Skeletal muscle cell (primary cell): ENCODE measurements around the gene ID2.

ENCODE experiments used
- DNase-seq: peaks from one replicate; pipeline ENCODE4 v3.0.0-alpha.2; 2010; ENCODE audit warnings: low read depth
- H3K4me3 ChIP-seq: 2 replicates; pipeline ENCODE4 v1.5.1; 2011; ENCODE audit warnings: low read depth, mild to moderate bottlenecking, control low read depth, low read length, moderate library complexity

The ID2 gene

GRCh38 chr2:8663997-8664396, 17.9 kb upstream of the ID2 start:
- DNase-seq, result no peak
- H3K4me3 ChIP-seq, result no peak overlapping the region

GRCh38 chr2:8666581-8666980, 15.3 kb upstream of the ID2 start:
- DNase-seq, result no peak

GRCh38 chr2:8667896-8668512, 13.9 kb upstream of the ID2 start:
- no peak for DNase-seq
- H3K4me3 ChIP-seq, result no peak overlapping the region

More at GRCh38 chr2:8666581-8666980, 15.3 kb upstream of the ID2 start:
- H3K4me3 ChIP-seq, result no peak overlapping the region

- no peak overlapping the region for H3K4me3 ChIP-seq
- DNase-seq, result no peak
Observed at GRCh38 chr2:8669157-8669817, 12.6 kb upstream of the ID2 start.

- DNase-seq, result no peak
- no peak overlapping the region for H3K4me3 ChIP-seq
Observed at GRCh38 chr2:8670580-8670979, 11.3 kb upstream of the ID2 start.

GRCh38 chr2:8671176-8671575, 10.7 kb upstream of the ID2 start:
- DNase-seq, result no peak
- no peak overlapping the region for H3K4me3 ChIP-seq

- DNase-seq, result no peak
Observed at GRCh38 chr2:8671802-8672201, 10.1 kb upstream of the ID2 start.

GRCh38 chr2:8672940-8673339, 8.9 kb upstream of the ID2 start:
- no peak for DNase-seq

More at GRCh38 chr2:8671802-8672201, 10.1 kb upstream of the ID2 start:
- H3K4me3 ChIP-seq, result no peak overlapping the region

GRCh38 chr2:8673381-8673780, 8.5 kb upstream of the ID2 start:
- no peak for DNase-seq
- no peak overlapping the region for H3K4me3 ChIP-seq

More at GRCh38 chr2:8672940-8673339, 8.9 kb upstream of the ID2 start:
- H3K4me3 ChIP-seq, result no peak overlapping the region

- DNase-seq, result no peak
- H3K4me3 ChIP-seq, result no peak overlapping the region
Observed at GRCh38 chr2:8674420-8675009, 7.3 kb upstream of the ID2 start.

- no peak overlapping the region for H3K4me3 ChIP-seq
- no peak for DNase-seq
Observed at GRCh38 chr2:8675543-8675942, 6.3 kb upstream of the ID2 start.

GRCh38 chr2:8676191-8676920, 5.5 kb upstream of the ID2 start:
- DNase-seq, result no peak
- peak overlapping the region; percentile 42 for H3K4me3 ChIP-seq

GRCh38 chr2:8676921-8677645, 4.8 kb upstream of the ID2 start:
- peak overlapping the region; percentile 42 for H3K4me3 ChIP-seq
- no peak for DNase-seq

GRCh38 chr2:8677646-8678592, 3.9 kb upstream of the ID2 start:
- H3K4me3 ChIP-seq, result peak overlapping the region; percentile 44
- DNase-seq, result no peak

GRCh38 chr2:8678731-8679566, 2.9 kb upstream of the ID2 start:
- peak; percentile 72 for DNase-seq
- peak overlapping the region; percentile 55 for H3K4me3 ChIP-seq

GRCh38 chr2:8679567-8679826, 2.4 kb upstream of the ID2 start:
- H3K4me3 ChIP-seq, result peak overlapping the region; percentile 55
- no peak for DNase-seq

GRCh38 chr2:8679827-8680731, 1.8 kb upstream of the ID2 start:
- no peak for DNase-seq
- H3K4me3 ChIP-seq, result peak overlapping the region; percentile 55
